ENCODE measurements around the gene CCDC7.
"Not testable (repeated sequence)": the region's sequence is repeated elsewhere in the genome, so short reads cannot be mapped to it uniquely, and the experiment has no call there.

The CCDC7 gene

DNA sequence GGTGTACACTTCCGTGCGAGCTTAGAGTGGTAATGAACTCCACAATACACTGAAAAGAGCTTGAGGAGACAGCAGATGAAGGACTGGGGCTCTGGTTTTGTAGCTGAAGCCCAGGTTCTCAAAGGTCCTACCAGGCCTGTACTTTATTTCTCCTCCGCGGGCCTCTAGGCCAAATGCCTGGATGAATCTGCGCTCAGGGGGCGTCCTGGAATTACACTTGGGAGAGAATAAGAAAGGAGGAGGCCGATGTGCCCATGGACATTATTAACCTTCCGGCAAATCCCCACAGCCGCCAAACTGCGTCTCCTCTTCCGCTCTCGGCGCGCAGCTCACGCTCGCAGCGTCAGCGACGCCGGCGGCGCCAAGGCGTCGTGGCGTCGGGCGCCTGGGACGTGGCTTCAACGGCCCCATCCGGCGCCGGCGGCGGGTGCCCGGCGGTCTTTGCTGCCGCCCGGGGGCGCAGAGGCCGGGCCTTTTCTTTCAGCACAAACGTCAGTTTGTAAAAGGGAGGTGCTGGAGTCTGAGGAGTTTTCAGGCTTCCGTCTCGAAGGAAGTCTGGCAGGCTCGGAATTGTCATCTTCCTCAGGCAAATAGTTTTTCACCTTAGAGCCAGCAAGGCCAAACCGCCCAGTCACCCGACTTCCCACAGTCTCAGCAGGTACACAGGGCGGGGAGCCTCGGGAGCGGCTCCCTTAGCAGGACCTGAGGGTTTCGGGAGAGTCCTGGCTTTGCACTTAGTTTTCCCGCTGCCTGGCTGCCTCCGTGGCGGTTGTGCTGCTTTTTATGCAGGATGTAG lies at the start of gene CCDC7:
Gene CCDC7, plus strand, starts transcription at position 401 of the 796 bp plus-strand sequence. CDS start 5,503 bp downstream, outside the sequence.
- DNase-seq, result peak; percentile 89

DNA sequence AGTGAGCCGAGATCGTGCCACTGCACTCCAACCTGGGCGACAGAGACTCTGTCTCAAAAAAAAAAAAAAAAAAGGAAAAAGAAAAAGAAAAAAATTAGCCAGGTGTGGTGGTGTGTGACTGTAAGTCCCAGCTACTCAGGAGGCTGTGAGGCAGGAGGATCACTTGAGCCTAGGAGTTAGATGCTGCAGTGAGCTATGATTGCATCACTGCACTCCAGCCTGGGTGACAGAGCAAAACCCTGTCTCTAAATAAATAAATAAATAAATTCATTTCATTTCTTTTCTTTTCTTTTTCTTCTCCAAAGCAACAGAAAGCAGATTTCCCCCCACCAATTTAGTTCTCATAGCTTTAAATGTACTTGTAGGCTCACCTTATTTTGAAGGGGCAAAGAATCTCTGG lies 48.8 kb upstream of the CCDC7 start:
- not testable (repeated sequence) for DNase-seq

DNA sequence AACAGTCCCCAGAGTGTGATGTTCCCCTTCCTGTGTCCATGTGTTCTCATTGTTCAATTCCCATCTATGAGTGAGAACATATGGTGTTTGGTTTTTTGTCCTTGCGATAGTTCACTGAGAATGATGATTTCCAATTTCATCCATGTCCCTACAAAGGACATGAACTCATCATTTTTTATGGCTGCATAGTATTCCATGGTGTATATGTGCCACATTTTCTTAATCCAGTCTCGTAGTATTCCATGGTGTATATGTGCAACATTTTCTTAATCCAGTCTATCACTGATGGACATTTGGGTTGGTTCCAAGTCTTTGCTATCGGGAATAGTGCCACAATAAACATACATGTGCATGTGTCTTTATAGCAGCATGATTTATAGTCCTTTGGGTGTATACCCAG lies 46.2 kb upstream of the CCDC7 start:
- DNase-seq, result not testable (repeated sequence)

DNA sequence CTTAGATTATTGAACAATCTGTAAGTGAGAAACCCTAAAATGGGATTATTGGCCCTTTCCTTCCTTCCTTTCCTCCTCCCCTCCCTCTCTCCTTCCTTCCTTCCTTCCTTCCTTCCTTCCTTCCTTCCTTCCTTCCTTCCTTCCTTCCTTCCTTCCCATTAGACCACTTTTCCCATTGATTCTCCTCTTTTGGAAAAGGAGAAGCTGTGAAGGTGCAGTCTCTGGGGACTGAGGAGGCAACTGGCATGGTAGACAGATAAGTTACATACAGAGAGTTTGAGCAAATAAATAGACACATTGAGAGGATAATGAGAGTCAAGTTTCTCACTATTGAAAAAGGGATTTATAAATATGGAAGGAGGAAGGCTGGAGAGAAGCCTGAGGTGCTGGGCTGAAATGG lies 45.0 kb upstream of the CCDC7 start:
- DNase-seq, result no peak

DNA sequence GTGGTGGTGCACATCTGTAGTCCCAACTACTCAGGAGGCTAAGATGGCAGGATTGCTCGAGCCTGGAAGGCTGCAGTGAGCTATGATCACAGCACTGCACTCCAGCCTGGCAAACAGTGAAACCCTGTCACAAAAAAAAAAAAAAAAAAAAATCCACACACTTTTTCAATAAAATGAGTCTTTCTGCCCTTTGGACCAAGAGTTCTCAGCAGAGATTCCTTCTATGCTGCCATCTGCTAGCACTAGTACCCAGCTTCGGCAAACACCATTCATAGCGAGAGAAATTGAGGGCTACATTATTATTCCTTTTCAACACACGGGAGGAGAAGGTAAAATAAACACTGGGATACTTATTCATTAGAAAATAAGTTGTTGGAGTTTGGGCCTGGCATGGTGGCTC lies 43.4 kb upstream of the CCDC7 start:
- DNase-seq, result no peak

DNA sequence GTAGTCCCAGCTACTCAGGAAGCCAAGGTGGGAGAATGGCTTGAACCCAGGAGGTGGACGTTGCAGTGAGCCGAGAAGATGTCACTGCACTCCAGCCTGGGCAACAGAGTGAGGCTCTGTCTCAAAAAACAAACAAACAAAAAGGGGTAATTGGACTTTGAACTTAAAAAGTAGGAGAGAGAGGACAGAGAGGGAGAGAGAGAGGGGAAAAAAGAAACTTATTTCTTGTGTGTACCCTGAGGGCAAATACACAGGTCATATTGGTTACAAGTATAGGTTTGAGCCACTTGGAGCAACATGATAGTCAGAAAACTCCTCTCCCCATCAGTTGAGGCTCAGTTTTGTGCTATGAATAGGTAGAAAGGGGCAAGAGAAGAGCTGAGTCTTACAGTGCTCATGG lies 42.8 kb upstream of the CCDC7 start:
- DNase-seq, result no peak

DNA sequence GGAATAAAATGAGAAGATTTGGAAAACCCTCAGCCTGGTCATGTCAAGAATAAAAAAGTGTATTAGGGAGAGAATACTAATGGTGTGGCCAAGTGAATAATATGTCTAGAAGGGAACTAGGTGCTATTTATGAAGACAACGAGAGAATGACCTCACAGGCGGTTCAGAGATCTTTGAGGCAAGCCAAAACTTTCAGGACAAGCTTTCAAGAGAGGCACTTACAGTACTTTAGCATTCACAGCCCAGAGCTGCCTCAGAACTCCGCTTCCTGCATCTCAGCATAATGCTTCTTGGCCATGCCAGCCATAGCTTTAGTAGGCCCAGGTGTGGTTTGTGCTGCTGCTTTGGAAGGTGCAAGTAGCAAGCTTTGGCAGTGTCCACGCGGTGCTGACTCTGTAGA lies 37.2 kb upstream of the CCDC7 start:
- DNase-seq, result no peak

DNA sequence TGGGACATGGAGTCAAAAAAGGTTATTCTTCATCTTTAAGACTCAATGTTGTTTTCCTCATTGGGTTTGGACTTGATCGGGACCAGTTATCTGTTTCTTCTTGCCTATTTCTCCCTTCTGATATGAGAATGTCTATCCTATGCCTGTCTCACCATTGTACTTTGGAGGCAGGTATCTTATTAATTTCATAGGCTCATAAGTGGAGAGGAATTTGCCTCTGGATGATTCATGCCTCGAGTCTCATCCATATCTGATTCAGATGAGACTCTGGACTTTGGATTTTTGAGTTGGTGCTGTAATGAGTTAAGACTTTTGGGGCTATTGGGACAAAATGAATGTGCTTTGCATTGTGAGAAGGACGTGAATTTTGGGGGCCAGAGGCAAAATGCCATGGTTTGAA lies 36.2 kb upstream of the CCDC7 start:
- no peak for DNase-seq

DNA sequence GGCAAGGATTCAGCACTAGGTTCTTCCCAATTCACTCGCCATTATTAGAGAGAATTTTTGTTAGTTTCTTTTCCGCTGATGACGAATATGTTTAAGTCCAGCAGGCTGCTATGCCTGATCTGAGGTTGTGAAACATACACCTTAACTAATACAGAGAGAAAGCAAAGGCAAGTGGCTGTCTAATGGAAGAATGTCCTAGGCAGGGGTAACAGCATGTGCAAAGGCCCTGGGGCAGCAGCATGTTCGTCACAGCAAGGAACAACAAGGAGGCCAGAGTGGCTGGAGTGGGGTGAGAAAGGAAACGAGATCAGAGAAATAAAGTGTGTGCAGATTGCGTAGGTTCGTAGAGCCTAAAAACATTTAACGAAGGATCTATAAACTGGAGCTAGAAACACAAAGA lies 35.4 kb upstream of the CCDC7 start:
- no peak for DNase-seq

DNA sequence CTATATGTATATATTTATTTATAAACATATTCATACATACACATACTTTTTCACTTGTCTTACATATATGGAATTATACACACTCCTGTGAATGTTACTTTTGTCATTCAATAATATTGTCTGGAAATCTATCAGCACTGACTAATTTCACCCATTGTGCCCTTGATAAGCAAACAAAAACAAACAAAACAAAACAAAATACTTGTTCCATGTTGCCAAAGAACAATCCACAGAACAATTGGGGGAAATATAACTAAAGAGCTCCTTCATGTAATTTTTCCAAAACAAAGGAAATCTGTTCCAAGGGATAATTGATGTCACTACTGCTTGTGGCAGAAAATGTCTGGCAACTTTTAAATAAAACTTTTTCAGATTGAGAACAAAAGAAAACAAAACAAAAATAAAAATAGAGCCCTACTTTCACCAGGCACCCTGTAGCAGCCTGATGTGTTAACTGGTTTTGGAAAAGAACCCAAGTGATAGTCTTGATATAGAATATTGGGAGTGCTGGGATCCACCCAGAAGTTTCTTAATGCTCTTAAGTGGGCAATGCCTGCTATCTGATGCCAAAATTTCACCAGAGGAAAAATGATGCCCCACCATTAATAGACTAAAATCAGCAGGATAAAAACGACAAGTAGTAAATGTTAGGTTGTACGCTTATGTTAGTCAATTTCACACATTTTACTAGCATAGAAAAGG lies 34.0 kb upstream of the CCDC7 start:
- DNase-seq, result no peak

DNA sequence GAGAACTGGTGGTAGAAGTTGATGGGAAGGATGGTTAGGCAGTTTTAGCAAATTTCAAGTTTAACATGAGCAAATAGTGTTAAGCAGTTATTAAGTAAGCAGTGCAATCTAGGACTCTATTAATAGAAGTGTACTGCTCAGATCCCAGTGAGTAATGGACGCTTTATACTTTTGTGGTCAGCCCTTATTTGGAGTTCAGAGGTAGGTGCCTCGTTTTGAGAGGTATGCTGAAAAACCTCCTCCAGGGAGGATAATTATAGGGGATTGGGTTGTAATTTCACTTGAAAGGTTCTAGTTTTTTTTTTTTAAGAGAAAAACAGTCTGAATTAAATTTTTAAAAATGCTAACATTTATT lies 33.5 kb upstream of the CCDC7 start:
- no peak for DNase-seq

DNA sequence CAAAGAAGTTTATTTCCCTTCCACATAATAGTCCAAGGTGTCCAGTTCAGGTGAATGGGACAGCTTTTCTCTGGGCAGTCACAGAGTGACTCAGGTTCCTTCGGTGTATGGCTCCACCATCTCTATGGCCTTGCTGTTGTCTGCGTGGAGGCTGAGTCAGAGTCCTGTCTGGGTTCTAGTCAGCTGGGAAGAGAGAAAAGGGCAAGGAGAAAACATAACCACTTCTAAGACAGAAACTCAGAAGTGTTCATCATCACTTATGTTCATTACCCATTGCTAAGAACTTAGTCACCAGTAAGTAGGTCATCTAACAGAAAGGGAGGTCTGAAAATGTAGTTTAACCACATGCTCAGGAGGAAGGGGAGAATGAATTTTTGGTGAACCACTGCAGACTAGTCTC lies 32.4 kb upstream of the CCDC7 start:
- no peak for DNase-seq

DNA sequence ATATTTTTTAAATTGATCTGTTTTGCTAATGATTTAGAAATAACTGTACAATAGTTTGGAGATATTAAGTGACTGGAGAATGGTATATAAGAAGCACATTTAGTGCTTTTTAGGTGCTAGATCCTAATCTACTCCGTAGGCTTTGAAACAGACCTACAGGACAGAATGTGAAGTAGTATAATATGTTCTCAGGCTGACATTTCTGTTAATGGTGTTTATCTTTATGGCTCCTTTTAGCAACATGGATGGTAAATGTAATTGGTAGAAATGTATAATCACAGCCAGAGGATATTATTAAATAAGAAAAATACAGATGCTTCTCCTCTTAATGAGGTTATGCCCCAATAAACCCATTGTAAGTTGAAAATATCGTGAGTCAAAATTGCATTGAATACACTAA lies 30.6 kb upstream of the CCDC7 start:
- no peak for DNase-seq

DNA sequence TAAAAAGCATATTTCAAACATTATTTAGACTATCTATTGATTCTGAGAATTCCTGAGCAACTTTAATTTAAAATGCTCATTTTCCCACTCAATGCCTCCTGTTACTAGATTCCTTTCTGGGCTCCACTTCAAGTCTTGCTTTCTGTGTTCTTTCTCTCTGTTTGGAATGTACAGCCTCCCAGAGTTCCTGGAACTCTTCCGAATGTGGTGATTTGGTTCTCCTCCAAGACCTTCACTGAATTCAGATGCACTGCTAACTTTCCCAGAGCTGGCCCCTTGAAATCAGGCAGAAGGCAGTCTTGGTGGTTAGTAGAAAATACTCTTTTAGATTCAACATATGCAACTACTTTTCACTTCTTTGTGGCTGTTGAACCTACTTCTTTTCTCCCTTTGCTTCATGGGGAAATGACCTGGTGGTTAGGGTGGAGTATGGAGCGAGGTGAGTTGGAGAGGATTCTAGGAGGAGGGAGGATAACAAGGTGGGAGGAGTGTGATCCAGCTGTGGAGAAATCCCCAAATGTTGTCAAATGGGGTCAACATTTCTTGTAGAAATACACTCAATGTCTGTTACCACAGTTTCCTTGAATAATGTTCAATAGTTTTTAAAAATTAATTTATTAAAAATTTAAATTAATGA lies 27.9 kb upstream of the CCDC7 start:
- DNase-seq, result no peak

DNA sequence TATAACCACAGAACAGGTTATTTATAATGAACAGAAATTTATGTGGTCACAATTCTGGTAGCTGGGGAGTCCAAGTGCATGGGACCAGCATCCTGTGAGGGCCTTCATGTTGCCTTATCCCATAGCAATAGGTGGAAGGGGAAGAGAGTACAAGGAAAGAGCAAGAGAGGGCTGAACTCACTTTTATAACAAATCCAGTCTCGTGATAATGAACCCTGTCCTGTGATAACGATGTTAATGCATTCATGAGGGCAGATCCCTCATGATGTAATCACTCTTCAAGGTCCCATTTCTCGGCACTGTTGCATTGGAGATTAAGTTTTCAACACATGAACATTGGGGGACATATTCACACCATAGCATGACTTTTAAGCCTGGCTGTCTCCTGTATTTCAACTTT lies 27.4 kb upstream of the CCDC7 start:
- DNase-seq, result no peak

DNA sequence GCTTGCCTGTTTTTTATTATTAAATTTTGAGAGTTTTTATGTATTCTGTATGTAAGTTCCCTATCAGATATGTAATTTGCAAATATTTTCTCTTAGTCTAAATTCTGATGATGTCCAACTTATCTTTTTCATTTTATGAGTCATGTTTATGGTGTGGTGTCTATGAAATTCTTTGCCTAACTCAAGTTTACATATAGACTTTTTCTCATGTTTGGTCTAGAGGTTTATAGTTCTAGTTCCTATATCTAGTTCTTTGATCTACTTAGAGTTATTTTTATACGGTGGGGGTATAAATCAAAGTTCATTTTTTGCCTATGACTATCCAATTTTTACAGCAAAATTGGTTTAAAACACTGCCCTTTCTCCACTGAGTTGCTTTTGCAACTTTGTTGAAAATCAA lies 26.3 kb upstream of the CCDC7 start:
- DNase-seq, result no peak

DNA sequence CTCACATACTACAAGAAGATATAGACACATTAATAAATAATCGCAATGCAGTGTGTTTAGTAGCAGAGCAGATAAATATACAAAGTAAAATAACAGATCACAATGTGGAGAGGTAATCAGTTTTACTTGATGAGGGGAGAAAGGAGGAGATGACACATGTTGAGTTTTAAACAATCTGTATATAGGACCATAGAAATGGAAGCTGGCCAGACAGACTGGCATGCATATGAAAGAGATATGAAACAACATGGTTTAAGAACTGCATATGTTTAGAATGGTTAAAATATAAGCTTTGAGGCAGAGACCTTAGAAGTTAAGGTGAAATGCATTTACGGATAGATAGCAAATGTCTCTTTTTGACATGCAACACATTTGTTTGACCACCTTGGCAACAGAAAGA lies 19.8 kb upstream of the CCDC7 start:
- DNase-seq, result no peak

DNA sequence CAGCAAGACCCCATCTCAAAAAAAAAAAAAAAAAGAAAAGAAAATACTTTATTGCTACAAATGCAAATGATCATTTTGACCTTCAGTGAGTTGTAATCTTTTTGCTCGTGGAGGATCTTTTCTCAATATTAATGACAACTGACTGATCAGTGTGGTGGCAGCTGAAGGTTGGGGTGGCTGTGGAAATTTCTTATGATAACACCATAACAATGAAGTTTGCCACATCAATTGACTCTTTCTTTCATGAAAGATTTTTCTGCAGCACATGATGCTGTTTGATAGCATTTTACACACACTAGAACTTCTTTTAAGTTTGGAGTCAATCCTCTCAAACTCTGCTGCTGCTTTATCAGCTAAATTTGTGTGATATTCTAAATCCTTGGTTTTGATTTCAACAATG lies 12.4 kb upstream of the CCDC7 start:
- no peak for DNase-seq

DNA sequence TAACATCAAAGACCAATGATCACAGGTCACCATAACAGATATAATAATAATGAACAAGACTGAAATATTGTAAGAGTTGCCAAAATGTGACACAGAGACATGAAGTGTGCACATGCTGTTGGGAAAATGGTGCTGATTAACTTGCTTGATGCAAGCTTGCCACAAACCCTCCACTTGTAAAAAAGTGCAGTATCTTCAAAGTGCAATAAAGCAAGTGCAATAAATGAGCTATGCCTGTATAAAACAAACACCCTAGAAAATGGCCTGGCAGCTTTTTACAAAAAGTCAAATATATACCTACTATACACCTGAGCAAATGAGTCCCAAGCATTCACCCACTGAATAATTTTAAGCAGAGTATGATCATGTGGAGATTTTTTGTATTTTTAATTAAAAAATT lies 9.7 kb upstream of the CCDC7 start:
- no peak for DNase-seq

DNA sequence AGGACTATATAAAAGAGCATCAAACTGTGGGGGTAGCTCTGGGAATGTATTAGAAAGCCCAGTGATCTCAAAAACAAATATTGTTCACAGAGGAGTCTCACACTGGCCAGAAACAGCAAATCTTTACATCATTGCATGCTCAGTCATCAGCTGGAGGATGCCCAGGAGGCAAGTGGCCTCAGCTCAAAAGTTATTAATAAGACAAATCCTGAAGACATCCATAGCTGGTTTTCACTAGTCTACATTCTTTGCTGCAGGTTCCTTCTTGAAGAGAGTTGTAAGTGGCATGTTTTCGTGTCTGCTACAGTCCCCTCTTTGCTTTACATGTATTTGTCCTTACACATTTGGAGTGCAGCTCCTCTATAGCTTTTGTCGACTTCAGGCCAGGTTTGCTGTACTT lies 8.6 kb upstream of the CCDC7 start:
- no peak for DNase-seq

DNA sequence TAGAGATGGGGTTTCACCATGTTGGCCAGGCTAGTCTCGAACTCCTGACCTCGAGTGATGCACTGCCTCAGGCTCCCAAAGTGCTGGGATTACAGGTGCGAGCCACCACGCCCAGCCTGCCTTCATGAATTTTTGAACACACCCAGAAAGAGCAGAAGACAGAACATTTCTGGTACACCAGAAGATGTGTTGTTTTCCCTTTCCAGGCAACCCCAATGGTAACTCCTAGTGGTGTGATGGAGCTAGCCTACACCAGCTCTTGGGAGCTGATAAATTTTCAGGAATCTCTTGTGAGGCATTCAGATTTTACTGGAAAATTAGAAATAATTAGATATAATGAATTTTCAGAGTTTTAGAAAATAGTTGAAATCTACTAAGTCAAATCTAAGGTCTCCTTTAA lies 904 bp upstream of the CCDC7 start:
- no peak for DNase-seq

DNA sequence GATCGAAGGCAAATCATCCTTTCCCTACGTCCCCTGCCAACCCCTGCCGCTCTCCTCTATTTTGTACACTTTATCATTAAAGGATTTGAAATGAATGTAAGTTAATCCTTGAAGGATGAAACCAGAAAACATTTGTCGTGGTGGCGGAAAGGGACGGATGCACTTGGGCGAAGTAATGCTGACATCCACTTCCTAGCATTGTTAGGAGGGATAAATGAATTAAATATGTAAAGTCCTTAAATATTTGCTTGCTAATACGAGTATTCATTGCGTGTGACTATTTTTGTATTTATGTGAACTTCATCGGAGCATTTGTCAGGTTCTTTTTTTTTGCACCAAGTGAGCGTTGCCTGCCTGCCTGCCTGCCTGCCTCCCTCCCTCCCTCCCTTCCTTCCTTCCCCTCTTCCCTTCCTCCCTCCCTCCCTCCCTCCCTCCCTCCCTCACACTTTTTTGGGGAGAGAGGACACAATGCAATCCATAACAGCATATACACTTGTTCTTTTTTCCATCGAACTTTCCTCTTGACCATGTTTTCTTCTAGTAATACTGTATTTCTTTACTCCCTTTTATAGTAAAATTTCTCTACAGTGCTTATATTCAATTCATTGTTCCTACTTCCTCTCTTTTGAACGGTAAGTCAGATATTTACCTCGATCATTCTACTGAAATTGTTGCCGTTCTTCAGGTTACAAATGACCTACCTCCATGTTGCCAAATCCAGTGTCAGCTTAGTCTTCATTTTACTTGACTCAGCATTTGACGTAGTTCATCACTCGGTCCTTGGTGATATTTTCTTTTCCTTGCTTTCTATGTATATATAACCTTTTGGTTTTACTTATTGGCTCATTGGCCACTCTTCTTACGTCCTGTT lies 831 bp downstream of the CCDC7 start:
- DNase-seq, result no peak

DNA sequence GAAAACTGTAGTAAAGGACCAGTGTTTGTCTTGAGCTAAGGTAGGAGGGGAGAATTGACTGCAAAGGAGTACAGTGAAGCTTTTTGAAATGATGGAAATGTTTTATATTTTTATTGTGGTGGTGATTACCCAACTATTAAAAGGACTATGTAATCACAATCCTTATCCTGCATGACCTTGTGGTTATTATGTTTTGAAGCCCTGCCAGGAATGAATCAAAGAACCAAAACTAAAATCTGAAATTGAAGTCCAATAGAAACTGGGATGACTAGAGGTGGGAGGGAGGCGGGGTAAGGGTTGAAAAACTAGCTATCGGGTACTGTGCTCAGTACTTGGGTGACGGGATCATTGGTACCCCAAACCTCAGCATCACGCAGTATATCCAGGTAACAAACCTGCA lies 8.2 kb downstream of the CCDC7 start:
- DNase-seq, result no peak

Data from activated T-cell treated with anti-CD3 and anti-CD28 coated beads, Interleukin-2, amount 50 U/mL, for 1 hour (primary cell).